Activated naive CD4-positive, alpha-beta T cell treated with Interleukin-2 at 50 U/mL for 16 hours (primary cell): ENCODE data around the gene PUM2.
"Not testable (repeated sequence)": the region's sequence is repeated elsewhere in the genome, so short reads cannot be mapped to it uniquely, and the experiment has no call there.

ENCODE experiments used
- DNase-seq: peaks from one replicate; pipeline ENCODE4 v3.0.0-alpha.2; 2020

PUM2 gene

DNA sequence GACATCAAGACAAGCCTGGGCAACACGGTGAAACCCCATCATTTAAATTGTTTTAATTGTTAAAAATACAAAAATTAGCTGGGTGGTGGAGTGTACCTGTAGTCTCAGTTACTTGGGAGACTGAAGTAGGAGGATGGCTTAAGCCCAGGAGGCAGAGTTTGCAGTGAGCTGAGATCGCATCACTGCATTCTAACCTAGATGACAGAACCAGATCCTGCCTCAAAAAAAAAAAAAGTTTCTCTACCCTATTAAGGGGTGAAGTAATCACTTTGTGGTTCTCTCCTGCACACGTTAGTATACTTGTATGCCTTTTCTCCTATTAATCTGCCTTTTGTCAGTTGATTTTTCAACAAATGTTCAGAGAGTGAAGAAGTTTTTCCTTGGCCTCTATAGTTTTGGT is 18.1 kb upstream of the PUM2 start:
- DNase-seq, result no peak

DNA sequence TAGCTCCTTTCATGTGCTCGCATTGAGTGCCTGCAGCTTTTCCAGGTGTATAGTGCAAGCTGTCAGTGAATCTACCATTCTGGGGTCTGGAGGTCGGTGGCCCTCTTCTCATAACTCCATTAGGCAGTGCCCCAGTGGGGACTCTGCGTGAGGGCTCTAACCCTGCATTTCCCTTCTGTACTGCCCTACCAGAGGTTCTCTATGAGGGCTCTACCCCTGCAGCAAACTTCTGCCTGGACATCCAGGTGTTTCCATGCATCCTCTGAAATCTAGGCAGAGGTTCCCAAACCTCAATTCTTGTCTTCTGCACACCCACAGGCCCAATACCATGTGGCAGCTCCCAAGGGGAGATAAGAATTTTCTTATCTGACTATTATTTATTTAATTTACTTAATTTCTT is 17.3 kb upstream of the PUM2 start:
- DNase-seq, result not testable (repeated sequence)

DNA sequence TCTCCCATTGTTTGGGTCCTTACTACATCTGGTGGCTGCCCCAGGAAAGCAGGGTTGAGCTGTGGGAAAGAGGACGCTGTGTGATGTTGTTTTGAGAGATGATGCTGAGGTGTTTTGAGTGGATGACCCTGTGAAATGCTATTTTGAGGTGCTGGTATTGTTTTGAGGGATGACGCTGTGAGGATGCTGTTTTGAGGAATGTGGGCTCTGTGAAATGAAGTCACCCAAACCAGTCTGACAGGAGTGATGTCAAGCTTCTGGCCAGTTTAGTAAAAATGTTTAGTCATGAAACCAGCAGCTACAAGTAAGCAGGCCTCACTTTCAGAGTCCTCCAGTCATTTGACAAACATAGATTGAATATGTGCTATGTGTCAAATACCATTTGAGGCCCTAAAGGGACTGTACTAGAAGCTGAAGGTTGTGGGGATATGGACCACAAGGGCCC is 16.1 kb upstream of the PUM2 start:
- DNase-seq, result no peak

DNA sequence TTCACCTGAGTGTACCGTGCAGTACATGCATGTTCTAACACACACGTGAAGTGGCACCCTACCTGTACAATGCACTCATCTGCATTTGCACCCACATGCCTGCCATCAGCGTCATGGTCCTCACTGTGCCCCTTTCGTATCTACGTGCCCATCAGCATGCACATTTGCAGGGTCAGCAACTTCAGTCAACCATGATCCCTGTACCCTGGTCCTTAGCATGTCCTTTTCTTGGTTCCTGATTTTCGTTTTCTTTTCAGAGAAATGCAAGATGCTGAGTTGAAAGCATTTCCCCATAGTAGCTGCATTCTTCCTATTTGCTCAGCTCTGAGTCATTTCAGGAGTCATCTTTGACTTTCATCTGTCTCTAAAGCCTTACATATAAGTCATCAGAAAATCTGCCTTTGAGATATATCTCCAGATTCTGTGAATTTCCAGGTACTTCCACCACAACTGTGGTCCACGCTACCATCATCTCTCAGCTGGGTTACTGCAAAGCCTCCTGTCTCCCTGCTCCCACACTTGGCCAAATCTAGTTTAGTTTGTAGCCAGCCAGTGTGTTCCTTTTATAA is 14.7 kb upstream of the PUM2 start:
- DNase-seq, result peak; percentile 37

DNA sequence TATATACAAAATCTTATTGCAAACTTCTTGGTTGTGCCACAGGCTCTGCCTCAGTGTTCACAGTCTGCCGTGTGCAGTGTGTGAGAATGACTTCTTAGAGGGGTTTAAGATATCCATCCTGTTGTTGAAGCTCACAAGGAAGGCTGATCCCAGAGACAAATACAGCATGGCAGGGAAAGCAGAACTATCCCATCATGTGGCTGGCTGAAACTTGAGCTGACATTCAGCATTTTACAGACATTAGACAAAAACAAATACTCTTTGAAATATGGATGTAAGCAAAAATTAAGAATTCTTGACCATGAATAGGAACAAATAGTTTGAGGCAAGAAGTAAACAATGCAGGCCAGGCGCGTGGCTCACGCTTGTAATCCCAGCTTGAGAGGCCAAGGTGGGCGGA is 12.9 kb upstream of the PUM2 start:
- DNase-seq, result no peak

DNA sequence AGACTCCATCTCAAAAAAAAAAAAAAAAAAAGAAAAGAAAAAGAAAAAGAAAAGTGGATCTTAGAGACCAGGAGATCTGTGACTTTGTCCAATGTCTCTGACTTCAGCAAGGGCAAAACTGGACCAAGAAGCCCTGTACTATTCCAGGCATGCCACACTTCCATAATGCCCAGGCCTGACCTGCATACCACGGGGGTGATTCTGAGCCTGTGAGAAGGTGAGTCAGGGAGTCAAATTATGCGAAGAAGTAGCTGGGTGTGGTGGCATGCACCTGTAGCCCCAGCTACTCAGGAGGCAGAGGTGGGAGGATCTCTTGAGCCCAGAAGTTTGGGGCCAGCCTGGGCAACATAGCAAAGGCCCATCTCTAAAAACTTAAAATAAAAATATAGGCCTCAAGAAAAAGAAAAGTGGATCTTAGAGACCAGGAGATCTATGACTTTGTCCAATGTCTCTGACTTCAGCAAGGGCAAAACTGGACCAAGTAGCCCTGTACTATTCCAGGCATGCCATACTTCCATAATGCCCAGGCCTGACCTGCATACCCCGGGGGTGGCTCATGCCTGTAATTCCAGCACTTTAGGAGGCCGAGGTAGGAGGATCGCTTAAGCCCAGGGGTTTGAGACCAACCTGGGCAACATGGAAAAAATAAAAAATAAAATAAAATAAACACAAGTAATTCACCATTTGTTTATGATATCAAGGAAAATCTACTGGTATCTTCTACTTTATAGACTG is 12.2 kb upstream of the PUM2 start:
- DNase-seq, result no peak

DNA sequence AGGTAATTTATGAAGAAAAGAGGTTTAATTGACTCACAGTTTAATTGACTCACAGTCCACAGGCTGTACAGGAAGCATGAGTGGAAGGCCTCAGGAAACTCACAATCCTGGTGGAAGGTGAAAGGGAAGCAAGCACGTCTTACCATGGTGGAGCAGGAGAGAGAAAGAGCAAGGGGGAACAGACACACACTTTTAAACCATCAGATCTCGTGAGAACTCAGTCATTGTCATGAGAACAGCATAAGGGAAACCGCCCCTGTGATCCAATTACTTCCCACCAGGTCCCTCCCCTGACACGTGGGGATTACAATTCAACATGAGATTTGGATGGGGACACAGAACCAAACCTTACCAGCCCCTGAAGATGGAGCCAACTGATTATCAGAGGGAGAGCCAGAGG is 11.2 kb upstream of the PUM2 start:
- no peak for DNase-seq

DNA sequence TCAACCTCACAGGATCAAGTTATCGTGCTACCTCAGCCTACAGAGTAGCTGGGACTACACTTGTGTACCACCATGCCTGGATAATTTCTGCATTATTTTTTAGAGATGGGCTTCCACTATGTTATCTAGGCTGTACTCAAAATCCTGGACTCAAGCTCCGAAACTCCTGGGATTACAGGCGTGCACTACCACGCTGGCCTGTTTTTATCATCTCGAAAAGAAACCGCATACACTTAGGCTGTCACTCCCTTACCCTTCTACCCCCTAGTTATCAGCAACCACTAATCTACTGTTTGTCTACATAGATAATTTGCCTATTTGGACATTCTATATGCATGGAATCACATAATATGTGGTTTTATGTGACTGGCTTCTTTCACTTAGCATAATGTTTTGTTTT is 8.5 kb upstream of the PUM2 start:
- no peak for DNase-seq

DNA sequence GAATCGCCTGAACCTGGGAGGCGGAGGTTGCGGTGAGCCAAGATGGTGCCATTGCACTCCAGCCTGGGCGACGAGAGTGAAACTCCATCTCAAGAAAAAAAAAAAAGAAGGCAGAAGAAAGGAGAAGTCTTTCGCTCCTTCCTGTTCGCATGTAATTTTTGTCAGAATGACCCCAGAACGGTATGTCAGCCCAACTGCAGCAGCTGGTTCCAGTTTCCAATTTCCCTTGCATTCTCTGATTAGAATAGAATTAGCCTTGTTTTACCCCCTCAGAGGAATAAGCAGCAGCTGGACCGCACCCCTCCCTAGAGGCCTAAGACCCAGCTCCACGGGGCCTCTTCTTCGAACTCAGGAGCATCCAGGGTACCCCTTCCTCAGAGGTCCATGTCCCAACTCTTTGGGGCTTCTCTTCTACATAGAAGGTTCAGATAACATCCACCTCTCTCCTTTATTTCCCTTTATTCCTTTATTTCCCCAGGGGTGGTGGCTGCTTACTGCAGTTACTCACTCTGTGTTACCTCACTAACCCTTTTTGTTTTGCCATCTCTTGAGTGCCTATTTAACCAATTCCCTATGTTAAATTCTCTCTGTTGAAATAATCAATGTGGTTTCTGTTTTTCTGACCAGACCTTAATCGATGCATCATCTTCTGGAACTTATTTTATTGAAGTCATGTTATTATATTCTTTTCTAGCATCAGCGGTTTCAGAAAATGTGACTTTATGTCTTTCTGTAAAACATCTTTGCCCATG is 7.2 kb upstream of the PUM2 start:
- no peak for DNase-seq

DNA sequence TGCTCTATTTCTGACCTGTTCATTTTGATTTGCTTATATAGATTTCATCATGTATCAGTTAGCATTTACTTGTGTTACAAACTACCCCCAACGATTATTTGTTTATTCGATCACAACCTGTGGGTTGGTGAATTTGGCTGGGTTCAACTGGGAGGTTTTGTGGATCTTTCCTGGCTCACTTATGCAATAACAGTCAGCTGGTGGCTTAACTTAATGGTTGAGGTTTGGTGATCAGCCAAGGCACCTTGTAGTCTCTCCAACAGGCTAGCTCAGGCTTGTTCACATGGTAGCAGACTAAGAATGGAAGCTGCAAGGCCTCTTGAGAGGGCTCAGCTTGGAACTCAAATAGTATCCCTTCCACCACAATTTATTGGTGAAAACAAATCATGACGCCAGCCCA is 5.4 kb upstream of the PUM2 start:
- no peak for DNase-seq

DNA sequence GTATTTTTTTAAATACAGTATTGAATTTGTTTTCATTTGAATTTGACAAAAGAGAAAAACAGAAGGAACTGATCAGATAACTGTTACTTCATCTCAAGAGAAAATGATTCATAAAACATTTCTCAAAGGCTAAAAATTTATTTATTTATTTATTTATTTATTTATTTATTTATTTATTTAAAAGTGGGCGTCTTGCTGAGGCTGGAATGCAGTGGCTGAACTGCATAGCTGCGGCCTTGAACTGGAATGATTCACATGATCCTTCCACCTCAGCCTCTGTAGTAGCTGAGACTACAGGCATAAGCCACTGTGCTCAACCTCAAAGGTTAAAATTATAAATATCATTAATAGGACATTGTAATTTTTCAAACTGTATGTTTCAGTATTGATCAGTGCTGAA is 4.5 kb upstream of the PUM2 start:
- DNase-seq, result no peak

DNA sequence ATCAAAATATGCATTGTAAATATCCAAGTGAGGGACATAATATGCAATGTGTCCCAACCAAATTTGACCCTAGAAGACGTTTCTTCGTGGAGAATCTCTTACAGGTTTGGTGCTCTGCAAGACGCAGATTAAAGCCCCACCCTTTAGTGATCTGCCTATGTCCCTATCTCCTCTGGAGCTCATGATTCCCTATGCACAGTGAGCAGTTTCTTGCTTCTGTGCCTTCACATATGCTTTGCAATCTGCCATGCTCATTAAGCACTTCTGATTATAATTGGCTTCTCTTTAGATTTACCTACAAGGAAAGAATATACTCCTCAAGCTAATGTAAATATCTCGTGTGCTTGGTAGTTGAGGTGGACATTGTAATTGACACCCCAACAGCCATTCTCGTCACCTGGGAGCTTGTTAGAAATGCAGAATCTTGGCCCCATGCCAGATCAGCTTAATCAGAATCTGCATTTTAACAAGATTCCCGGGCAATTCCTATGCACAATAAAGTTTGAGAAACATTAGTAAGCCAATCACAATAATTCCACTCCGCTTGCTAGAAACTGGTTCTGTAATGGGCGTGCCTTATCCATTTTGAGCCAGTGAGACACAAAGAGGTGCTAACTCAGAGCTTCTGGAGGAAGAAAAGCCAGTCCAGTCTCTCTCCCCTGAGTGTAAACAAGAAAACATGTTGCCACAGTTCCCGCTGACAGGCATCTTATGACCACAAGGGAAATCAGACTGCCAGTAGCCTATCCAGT is 2.8 kb upstream of the PUM2 start:
- no peak for DNase-seq

DNA sequence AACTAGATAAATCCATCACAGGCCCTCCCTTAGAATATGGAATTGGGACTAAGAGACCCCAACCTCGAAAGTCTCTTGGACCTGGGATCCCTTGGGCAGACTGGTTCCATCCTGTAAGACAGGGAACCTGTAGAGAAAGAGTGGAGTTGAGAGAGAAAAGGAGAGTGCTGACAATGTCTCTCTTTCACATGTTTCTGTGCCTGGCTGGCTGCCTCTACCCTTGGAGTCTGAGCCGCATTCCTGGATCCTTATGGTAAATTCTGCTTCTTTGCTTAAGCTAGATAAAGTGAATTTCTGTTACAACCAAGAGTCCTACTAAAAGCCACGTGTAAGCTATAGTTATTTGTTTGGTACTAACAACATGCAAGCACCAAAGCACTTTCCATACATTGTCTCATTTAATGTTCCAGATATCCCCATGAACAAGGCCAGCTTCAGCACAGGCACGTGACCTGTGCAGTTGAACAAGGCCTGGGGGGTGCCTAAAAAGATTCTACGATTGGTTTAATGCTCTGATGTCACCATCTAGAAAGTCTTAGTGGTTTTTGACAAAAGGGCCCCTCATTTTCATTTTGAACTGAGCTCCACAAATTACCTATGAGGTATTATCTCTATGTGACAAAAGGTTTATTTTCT is 2.1 kb upstream of the PUM2 start:
- no peak for DNase-seq

DNA sequence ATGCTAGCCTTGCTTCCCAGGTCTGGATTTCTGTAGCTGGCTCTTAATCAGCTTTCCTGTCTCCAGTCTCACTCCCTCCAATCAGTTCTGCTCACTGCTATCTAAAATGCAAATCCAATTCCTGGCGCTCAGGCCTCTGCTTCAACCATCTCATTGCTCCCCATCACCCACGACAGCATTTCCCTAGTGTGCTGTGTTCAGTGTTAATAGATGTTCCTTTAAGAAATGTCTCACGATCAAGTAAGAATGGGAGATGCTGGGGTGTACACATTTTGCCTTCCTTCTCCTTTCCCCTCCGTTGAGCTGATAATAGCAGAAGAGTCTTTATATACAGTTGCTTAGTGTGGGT is 1.6 kb upstream of the PUM2 start:
- DNase-seq, result no peak

DNA sequence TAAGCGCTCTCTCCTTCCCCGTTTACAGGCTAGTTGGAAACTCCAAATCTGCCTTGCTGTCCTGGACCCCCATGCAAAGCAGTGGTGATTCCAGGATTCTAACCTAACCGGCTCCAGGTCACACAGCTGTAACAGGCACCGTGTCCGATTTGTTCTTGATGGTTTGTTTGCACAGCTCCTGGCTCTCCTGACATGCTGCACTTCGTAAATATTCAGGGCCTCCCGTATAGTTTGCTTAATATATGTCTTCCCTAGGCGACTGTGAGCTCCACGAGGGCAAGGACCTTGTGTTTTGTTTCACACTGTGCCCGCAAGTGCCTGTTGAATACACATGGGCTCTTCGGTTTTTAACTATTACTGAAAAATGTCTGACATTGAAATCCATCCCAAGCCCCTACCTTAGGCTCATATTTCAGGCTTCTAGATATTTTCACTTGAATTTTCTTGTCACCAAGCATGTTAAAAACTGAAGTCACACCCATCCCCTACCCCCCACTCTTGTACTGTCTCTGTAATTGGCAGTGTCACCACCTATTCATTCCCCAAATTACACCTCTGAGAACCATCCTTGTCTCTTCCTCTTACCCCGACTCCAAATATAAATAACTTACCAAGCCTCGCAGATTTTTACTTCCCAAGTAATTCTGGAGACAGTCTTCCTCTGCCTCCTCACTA is 1.0 kb upstream of the PUM2 start:
- DNase-seq, result no peak

DNA sequence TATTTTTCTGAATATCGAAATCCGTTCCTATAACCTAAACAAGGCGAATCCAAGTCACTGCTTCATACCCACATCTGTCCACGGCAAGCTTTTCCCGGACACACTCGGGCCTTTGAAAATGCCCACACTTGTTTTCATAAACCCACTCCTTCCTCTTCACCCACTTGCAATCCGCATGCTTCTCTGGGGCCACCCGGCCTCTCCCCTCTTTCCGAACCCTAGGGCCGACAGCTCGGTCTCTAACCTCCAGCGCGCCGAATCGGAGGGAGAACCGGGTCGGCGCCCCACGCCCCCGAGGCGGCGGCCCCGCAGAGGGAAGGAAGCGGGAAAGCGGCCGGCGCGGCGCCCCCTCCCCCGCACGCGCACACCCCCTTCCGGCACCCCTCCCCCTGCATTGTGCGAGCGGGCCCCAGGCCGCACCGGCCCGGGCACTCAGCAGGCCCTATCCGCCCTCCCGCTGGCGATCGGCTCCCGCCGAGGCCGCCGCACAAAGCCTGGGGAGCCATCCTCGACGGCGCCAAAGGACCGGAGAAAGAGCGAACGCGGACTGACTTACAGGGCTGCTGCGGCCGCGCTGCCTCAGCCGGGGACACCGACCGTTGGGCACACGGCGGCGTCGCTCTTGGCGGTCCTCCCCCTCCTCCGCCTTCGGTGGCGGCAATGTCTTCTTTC is 467 bp downstream of the PUM2 start:
- DNase-seq, result peak; percentile 68

DNA sequence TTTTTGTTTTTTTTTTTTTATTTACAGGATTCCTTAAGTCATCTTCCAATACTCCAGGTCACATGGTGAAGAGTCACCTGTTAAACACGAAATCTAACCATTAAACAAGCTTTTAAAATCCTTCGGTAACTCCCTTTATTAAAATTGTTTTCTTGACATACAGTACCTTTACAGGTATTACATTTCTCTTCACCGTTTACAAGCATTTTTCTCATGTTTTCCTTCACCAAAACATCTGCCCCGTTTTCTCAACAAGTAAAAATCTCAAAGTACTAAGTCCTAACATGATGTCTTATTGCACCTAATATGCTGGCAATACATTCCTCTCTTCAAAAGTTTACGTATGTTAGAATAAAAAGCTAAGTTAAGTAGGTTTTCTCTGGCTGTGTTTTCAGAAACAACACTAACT is 1.1 kb downstream of the PUM2 start:
- DNase-seq, result no peak

DNA sequence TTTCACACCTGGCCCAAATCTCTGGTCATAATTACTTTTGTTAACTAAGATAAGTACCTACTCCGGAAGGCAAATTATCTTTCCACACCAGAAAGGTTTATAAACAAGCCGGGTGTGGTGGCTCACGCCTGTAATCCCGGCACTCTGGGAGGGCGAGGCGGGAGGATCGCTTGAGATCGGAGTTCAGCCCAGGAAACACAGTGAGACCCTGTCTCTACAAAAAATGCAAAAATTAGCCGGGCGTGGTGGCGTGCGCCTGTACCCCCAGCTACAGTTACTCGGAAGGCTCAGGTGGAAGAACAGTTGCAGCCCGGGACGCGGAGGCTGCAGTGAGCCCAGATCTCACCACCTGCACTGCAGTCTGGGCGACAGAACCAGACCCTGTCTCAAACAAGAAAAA is 2.1 kb downstream of the PUM2 start:
- DNase-seq, result peak; percentile 16

DNA sequence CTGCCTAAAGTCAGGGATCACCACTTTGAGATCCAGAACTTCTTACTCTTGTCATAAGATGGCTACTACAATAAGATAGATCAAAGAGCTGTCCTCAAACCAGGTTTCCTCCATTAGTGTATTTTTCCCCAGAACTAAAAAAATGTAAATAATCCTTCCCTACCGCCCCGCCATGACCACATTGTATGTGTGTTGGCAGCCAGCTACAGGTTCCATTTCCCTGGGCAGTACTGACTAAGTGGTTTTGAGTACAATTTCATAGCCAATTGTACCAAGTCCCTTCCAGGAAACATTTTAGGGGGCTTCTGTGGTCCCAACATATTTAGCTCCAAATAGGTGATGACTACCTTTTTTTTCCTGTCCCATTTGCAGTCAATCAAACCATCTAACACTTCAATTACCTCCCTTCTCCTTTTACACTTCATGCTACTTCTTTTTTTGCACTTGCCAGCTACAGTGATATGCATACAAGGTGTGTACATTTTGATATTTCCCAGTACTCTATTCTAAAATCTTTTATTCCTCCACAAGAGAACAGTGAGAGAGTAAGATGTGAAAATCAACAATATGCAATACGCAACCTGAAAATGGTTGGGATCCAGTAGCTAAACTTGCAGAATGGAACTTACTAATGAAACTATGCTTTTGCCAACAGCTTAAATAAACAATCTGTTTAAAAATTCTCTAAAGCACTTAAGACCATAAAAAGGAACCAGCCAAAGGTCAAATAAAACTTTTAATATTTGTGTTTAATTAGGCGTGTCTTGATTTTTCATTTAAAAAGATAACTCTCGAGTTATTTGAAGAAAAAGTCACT is 3.9 kb downstream of the PUM2 start:
- no peak for DNase-seq

DNA sequence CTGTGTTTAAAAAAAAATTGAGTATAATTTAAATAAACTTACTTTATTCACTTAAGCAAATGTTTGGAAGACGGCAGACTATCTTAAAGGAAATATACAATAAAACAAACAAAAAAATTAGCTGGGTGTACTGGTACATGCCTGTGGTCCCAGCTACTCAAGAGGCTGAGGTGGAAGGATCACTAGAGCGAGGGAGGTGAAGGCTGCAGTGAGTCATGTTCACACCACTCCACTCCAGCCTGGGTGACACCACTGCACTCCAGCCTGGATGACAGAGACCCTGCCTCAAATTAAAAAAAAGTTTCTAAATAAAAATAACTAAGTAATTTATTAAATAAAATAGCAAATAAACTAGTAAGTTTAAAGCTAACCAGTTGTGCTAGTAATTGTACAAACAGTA is 7.5 kb downstream of the PUM2 start:
- DNase-seq, result no peak

DNA sequence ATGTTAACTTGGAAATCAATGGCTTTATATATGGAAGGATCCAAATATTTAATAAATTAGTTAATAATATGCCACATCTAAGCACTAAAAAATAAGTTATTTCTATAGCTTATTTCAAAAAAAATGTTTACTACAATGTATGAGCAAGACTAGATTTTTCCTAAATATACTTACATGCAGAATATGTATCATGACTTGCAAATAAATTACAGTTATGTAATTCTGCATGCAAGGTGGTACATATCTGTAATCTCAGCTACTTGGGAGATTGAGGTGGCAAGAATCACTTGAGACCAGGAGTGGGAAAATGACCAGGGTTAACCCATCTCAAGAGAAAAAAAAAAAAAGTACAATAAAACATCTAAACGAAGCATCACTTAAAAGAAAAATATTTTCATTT is 11.6 kb downstream of the PUM2 start:
- DNase-seq, result no peak
